ENCODE measurements around the gene CLCA4. TPM values are rescaled to one million over a fixed set of nuclear protein-coding genes. Genes with fewer than 3 reads are reported as not detected.

The CLCA4 gene
- total RNA-seq, 4 donors from 2014 or later = not detected

GRCh38 chr1:86541859-86542258 is 5.0 kb upstream of the CLCA4 start:
- 87 to 88% methylated on average over 2 of the region's 2 CpGs for WGBS, 2 donors
- Histone ChIP-seq H3K4me3 (replicated peaks in 1 of 3) (no peak overlapping the region), H3K4me1 (no peaks in the 10 kb centered on the region), H3K27ac (no peak overlapping the region), H3K9me3 (no peaks in the 10 kb centered on the region), H3K27me3 (no peaks in the 10 kb centered on the region), H3K36me3 (no peaks in the 10 kb centered on the region)
- intact Hi-C loops (cut with DNase I) = no loop called here
- no peak for DNase-seq
- no peak for TF ChIP-seq POLR2A (IDR thresholded peaks at IDR 0.05)
- TF ChIP-seq, protein P1, sequence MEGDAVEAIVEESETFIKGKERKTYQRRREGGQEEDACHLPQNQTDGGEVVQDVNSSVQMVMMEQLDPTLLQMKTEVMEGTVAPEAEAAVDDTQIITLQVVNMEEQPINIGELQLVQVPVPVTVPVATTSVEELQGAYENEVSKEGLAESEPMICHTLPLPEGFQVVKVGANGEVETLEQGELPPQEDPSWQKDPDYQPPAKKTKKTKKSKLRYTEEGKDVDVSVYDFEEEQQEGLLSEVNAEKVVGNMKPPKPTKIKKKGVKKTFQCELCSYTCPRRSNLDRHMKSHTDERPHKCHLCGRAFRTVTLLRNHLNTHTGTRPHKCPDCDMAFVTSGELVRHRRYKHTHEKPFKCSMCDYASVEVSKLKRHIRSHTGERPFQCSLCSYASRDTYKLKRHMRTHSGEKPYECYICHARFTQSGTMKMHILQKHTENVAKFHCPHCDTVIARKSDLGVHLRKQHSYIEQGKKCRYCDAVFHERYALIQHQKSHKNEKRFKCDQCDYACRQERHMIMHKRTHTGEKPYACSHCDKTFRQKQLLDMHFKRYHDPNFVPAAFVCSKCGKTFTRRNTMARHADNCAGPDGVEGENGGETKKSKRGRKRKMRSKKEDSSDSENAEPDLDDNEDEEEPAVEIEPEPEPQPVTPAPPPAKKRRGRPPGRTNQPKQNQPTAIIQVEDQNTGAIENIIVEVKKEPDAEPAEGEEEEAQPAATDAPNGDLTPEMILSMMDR (IDR thresholded peaks at IDR 0.05) = no peak

DNA sequence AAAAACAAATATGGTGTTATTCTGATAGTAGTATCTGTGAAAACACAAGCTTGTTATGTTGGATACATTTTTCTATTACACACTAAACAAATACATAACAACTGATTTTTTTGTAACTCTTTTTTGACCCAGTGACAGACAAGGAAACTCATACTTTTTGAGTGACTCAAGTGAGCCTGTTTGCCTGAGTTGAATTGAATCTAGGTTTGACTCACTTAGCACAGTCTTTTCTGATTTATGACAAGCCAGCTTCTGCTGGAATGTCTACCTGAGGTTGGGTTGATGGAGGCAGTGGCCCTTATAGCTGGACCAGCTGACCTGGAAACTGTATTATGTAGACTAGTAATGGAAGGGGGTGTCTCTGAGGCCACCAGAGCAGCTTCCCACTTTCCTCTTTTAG is 4.2 kb upstream of the CLCA4 start:
- Histone ChIP-seq H3K4me3 (replicated peaks in 1 of 3) (no peak overlapping the region), H3K4me1 (no peaks in the 10 kb centered on the region), H3K27ac (no peak overlapping the region), H3K9me3 (no peaks in the 10 kb centered on the region), H3K36me3 (no peaks in the 10 kb centered on the region), H3K27me3 (no peaks in the 10 kb centered on the region)
- no peak for DNase-seq
- TF ChIP-seq, protein P1 (IDR thresholded peaks at IDR 0.05) = no peak
- TF ChIP-seq POLR2A (IDR thresholded peaks at IDR 0.05) = no peak
- intact Hi-C loops (cut with DNase I) = no loop called here

DNA sequence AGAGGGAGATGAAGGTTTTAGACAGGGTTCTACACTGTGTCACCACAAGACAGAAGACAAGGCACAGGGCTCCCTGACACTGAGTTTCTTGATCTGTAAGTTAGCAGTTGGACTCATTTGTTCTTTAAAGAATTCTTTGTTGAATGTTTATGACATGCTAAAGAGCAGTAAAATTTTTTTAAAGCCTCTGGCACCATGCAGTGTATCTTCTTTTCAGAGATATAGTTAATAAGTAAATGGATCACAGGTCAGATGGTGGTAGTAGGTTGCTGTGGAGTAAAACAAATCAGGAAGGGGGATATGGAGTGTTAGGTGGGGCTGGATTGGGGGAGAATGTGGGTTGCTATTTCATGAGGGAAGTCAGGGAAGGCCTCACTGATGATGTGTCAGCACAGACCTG is 2.0 kb downstream of the CLCA4 start:
- H3K9me3 ChIP-seq = no peaks in the 10 kb centered on the region
- no peaks in the 10 kb centered on the region for H3K36me3 ChIP-seq
- H3K27me3 ChIP-seq = no peaks in the 10 kb centered on the region
- H3K27ac ChIP-seq = no peak overlapping the region
- no peak overlapping the region for H3K4me3 ChIP-seq (replicated peaks in 1 of 3)
- TF ChIP-seq, protein P1 (IDR thresholded peaks at IDR 0.05) = no peak
- no peak for TF ChIP-seq POLR2A (IDR thresholded peaks at IDR 0.05)
- DNase-seq = no peak
- intact Hi-C loops (cut with DNase I) = no loop called here
- no peaks in the 10 kb centered on the region for H3K4me1 ChIP-seq

- DNase-seq = no peak
- intact Hi-C loops (cut with DNase I) = no loop called here
- Histone ChIP-seq H3K4me3 (replicated peaks in 1 of 3) (no peak overlapping the region), H3K27ac (no peak overlapping the region), H3K4me1 (no peaks in the 10 kb centered on the region), H3K36me3 (no peaks in the 10 kb centered on the region), H3K27me3 (no peaks in the 10 kb centered on the region), H3K9me3 (no peaks in the 10 kb centered on the region)
- WGBS, 2 donors = 68 to 85% methylated on average over 3 of the region's 3 CpGs
- TF ChIP-seq POLR2A (IDR thresholded peaks at IDR 0.05) = no peak
- TF ChIP-seq, protein P1 (IDR thresholded peaks at IDR 0.05) = no peak
These were observed 4.4 kb downstream of the CLCA4 start for GRCh38 chr1:86551305-86551704.

GRCh38 chr1:86552376-86552775 is 5.5 kb downstream of the CLCA4 start:
- Histone ChIP-seq H3K9me3 (no peaks in the 10 kb centered on the region), H3K4me3 (replicated peaks in 1 of 3) (no peak overlapping the region), H3K27ac (no peak overlapping the region), H3K36me3 (no peaks in the 10 kb centered on the region), H3K4me1 (no peaks in the 10 kb centered on the region), H3K27me3 (no peaks in the 10 kb centered on the region)
- no peak for DNase-seq
- WGBS, 2 donors = 91 to 95% methylated on average over 18 to 19 of the region's 19 CpGs
- TF ChIP-seq, protein P1 (IDR thresholded peaks at IDR 0.05) = no peak
- no peak for TF ChIP-seq POLR2A (IDR thresholded peaks at IDR 0.05)
- intact Hi-C loops (cut with DNase I) = no loop called here
